Mesenchymal stem cell (in vitro differentiated cells and primary cell): ENCODE results near the gene PPEF1.

Source experiments
- DNase-seq: peaks from one replicate; pipeline ENCODE4 v3.0.0-alpha.2; 2013
- H2AFZ ChIP-seq: one replicate; pipeline ENCODE4 v1.6.1; 2013; ENCODE audit warnings: low read depth, mild to moderate bottlenecking, control low read depth, inconsistent platforms, low read length, moderate library complexity
- H2AK5ac ChIP-seq: 2 replicates; pipeline ENCODE4 v1.6.1; 2013; ENCODE audit warnings: low read length, moderate library complexity, mild to moderate bottlenecking, inconsistent platforms; ENCODE audit not compliant: severe bottlenecking
- H2BK120ac ChIP-seq: one replicate; pipeline ENCODE4 v1.6.1; 2013; ENCODE audit warnings: low read depth, mild to moderate bottlenecking, inconsistent platforms, low read length, moderate library complexity
- H2BK12ac ChIP-seq, 2 experiments: one replicate each; pipeline ENCODE4 v1.6.1; 2013; ENCODE audit warnings: inconsistent platforms in 2 of 2, low read length in 2 of 2, mild to moderate bottlenecking in 2 of 2, moderate library complexity in 2 of 2, control low read depth in 1 of 2
- H2BK15ac ChIP-seq: one replicate; pipeline ENCODE4 v1.6.1; 2013; ENCODE audit warnings: mild to moderate bottlenecking, low read depth, inconsistent platforms; ENCODE audit not compliant: poor library complexity, severe bottlenecking
- H2BK5ac ChIP-seq: 2 replicates; pipeline ENCODE4 v1.6.1; 2013; ENCODE audit warnings: low read depth, mild to moderate bottlenecking, low read length, control low read depth, inconsistent platforms; ENCODE audit not compliant: poor library complexity, severe bottlenecking
- H3K14ac ChIP-seq, 2 experiments: one replicate each; pipeline ENCODE4 v1.6.1; 2013; ENCODE audit warnings: inconsistent platforms in 2 of 2, low read length in 2 of 2, control low read depth in 1 of 2, mild to moderate bottlenecking in 1 of 2, moderate library complexity in 1 of 2
- H3K18ac ChIP-seq, 2 experiments: one replicate each; pipeline ENCODE4 v1.6.1; 2013; ENCODE audit warnings: inconsistent platforms in 2 of 2, low read length in 2 of 2, control low read depth in 1 of 2, low read depth in 1 of 2, mild to moderate bottlenecking in 1 of 2
- H3K23ac ChIP-seq, 2 experiments: one replicate each; pipeline ENCODE4 v1.6.1; 2013; ENCODE audit warnings: inconsistent platforms in 2 of 2, low read length in 2 of 2, mild to moderate bottlenecking in 2 of 2, moderate library complexity in 2 of 2, control low read depth in 1 of 2
- H3K27ac ChIP-seq: 2 replicates; pipeline ENCODE4 v1.5.1; 2013; ENCODE audit warnings: mild to moderate bottlenecking, moderate library complexity, low read length, control low read depth, inconsistent platforms; ENCODE audit not compliant: poor library complexity, severe bottlenecking
- H3K27me3 ChIP-seq, 2 experiments: 2 replicates each; pipeline versions ENCODE4 v1.6.1 to v1.7.0; 2013; ENCODE audit warnings: low read length in 2 of 2, mild to moderate bottlenecking in 2 of 2, moderate library complexity in 2 of 2, control low read depth in 1 of 2, inconsistent platforms in 1 of 2; ENCODE audit not compliant: control insufficient read depth in 1 of 2, insufficient read depth in 1 of 2
- H3K36me3 ChIP-seq, 2 experiments: 2 replicates each; pipeline versions ENCODE4 v1.6.1 to v1.7.0; 2013; ENCODE audit warnings: low read length in 2 of 2, control low read depth in 1 of 2, inconsistent platforms in 1 of 2, low read depth in 1 of 2, mild to moderate bottlenecking in 1 of 2; ENCODE audit not compliant: insufficient read depth in 2 of 2, control insufficient read depth in 1 of 2
- H3K4ac ChIP-seq, 2 experiments: one replicate each; pipeline ENCODE4 v1.6.1; 2013; ENCODE audit warnings: inconsistent platforms in 2 of 2, low read length in 2 of 2, mild to moderate bottlenecking in 2 of 2, moderate library complexity in 2 of 2, control low read depth in 1 of 2, low read depth in 1 of 2
- H3K4me1 ChIP-seq: 2 replicates; pipeline ENCODE4 v1.6.1; 2013; ENCODE audit warnings: low read depth, low read length, control low read depth; ENCODE audit not compliant: control insufficient read depth, insufficient read depth
- H3K4me2 ChIP-seq: 2 replicates; pipeline ENCODE4 v1.6.1; 2013; ENCODE audit warnings: low read length, mild to moderate bottlenecking, inconsistent platforms; ENCODE audit not compliant: poor library complexity, severe bottlenecking
- H3K4me3 ChIP-seq, 2 experiments: 2 replicates each; pipeline versions ENCODE4 v1.5.1 to v1.7.0; 2013; ENCODE audit warnings: low read length in 2 of 2, mild to moderate bottlenecking in 2 of 2, control low read depth in 1 of 2, low read depth in 1 of 2; ENCODE audit not compliant: insufficient read depth in 1 of 2
- H3K79me1 ChIP-seq: replicated peaks from 2 replicates; pipeline ENCODE4 v1.6.1; 2013; ENCODE audit warnings: mild to moderate bottlenecking, control low read depth, low read length, inconsistent platforms; ENCODE audit not compliant: poor library complexity, severe bottlenecking
- H3K9ac ChIP-seq: 2 replicates; pipeline ENCODE4 v1.7.0; 2013; ENCODE audit warnings: mild to moderate bottlenecking, low read length, moderate library complexity
- H3K9me3 ChIP-seq: 2 replicates; pipeline ENCODE4 v1.7.0; 2013; ENCODE audit warnings: mild to moderate bottlenecking, low read length; ENCODE audit not compliant: control insufficient read depth
- H4K8ac ChIP-seq: one replicate; pipeline ENCODE4 v1.6.1; 2013; ENCODE audit warnings: inconsistent platforms, mild to moderate bottlenecking, low read length, moderate library complexity
- H4K91ac ChIP-seq: one replicate; pipeline ENCODE4 v1.6.1; 2013; ENCODE audit warnings: mild to moderate bottlenecking, low read length, inconsistent platforms
- WGBS: methylation state at CpG from one replicate; pipeline ENCODE4 v1.1.7; 2013; ENCODE audit warnings: mixed read lengths; 5-methylcytosine and 5-hydroxymethylcytosine counted together

The PPEF1 gene

GRCh38 chrX:18855919-18856644 lies 148.6 kb downstream of the PPEF1 start:
- H2AK5ac ChIP-seq = no peak overlapping the region
- no peaks in the 10 kb centered on the region for H3K79me1 ChIP-seq
- no peak overlapping the region for H2BK5ac ChIP-seq
- WGBS = 29% methylated on average over 1 of the region's 1 CpG
- no peak overlapping the region for H2AFZ ChIP-seq
- peak; percentile 55 for DNase-seq
- H3K4me3 ChIP-seq = no peak overlapping the region
- no peaks in the 10 kb centered on the region for H3K9me3 ChIP-seq
- peaks cover 0 to 6% of the 10 kb centered on the region in 2 experiments for H3K27me3 ChIP-seq
- no peak overlapping the region for H2BK15ac ChIP-seq
- H2BK12ac ChIP-seq = no peak overlapping the region
- H3K27ac ChIP-seq = peak overlapping the region; percentile 4
- no peaks in the 10 kb centered on the region for H3K36me3 ChIP-seq
- H2BK120ac ChIP-seq = no peak overlapping the region
- H3K9ac ChIP-seq = no peak overlapping the region
- H4K91ac ChIP-seq = no peak overlapping the region
- H4K8ac ChIP-seq = no peak overlapping the region
- H3K23ac ChIP-seq = no peak overlapping the region
- no peaks in the 10 kb centered on the region for H3K4me1 ChIP-seq
- no peak overlapping the region for H3K4ac ChIP-seq
- no peak overlapping the region for H3K14ac ChIP-seq
- H3K18ac ChIP-seq = no peak overlapping the region
- H3K4me2 ChIP-seq = no peak overlapping the region

GRCh38 chrX:18856645-18856997 lies 149.2 kb downstream of the PPEF1 start:
- Histone ChIP-seq H3K18ac (no peak overlapping the region), H4K91ac (no peak overlapping the region), H3K4me1 (no peaks in the 10 kb centered on the region), H2BK5ac (no peak overlapping the region), H2AFZ (no peak overlapping the region), H3K4ac (no peak overlapping the region), H3K14ac (no peak overlapping the region), H3K4me3 (no peak overlapping the region), H4K8ac (no peak overlapping the region), H2BK12ac (no peak overlapping the region), H3K79me1 (no peaks in the 10 kb centered on the region), H3K4me2 (no peak overlapping the region), H3K27me3 (peaks cover 0 to 8% of the 10 kb centered on the region in 2 experiments), H2BK120ac (no peak overlapping the region), H3K27ac (no peak overlapping the region), H3K23ac (no peak overlapping the region), H3K9me3 (no peaks in the 10 kb centered on the region), H2AK5ac (no peak overlapping the region), H3K36me3 (no peaks in the 10 kb centered on the region), H2BK15ac (no peak overlapping the region), H3K9ac (no peak overlapping the region)
- DNase-seq = no peak
- WGBS = no CpG with 5 or more reads among the region's 1 CpG

- no peak overlapping the region for H2AFZ ChIP-seq
- H3K79me1 ChIP-seq = no peaks in the 10 kb centered on the region
- no peak overlapping the region for H3K14ac ChIP-seq
- H3K4me1 ChIP-seq = no peaks in the 10 kb centered on the region
- no peak overlapping the region for H3K27ac ChIP-seq
- no peak overlapping the region for H3K4ac ChIP-seq
- H2AK5ac ChIP-seq = no peak overlapping the region
- H3K23ac ChIP-seq = no peak overlapping the region
- H4K8ac ChIP-seq = no peak overlapping the region
- H3K9ac ChIP-seq = no peak overlapping the region
- no peak overlapping the region for H4K91ac ChIP-seq
- no peaks in the 10 kb centered on the region for H3K9me3 ChIP-seq
- WGBS = 25% methylated on average over 5 of the region's 5 CpGs
- H2BK12ac ChIP-seq = no peak overlapping the region
- peak; percentile 28 for DNase-seq
- no peak overlapping the region for H2BK120ac ChIP-seq
- no peak overlapping the region for H2BK5ac ChIP-seq
- no peak overlapping the region for H3K4me3 ChIP-seq
- H3K18ac ChIP-seq = no peak overlapping the region
- no peak overlapping the region for H2BK15ac ChIP-seq
- H3K27me3 ChIP-seq = peaks cover 0 to 13% of the 10 kb centered on the region in 2 experiments
- H3K36me3 ChIP-seq = no peaks in the 10 kb centered on the region
- H3K4me2 ChIP-seq = no peak overlapping the region
Measured at GRCh38 chrX:18861511-18861910, 154.1 kb downstream of the PPEF1 start.

- no peak overlapping the region for H4K8ac ChIP-seq
- 90% methylated on average over 5 of the region's 15 CpGs for WGBS
- H3K79me1 ChIP-seq = no peaks in the 10 kb centered on the region
- no peak overlapping the region for H3K4ac ChIP-seq
- no peak overlapping the region for H3K18ac ChIP-seq
- no peak overlapping the region for H3K4me2 ChIP-seq
- H3K27me3 ChIP-seq = peaks cover 0 to 25% of the 10 kb centered on the region in 2 experiments
- no peak overlapping the region for H2BK12ac ChIP-seq
- H2BK15ac ChIP-seq = no peak overlapping the region
- H2AK5ac ChIP-seq = no peak overlapping the region
- no peak overlapping the region for H4K91ac ChIP-seq
- H2AFZ ChIP-seq = no peak overlapping the region
- H3K14ac ChIP-seq = no peak overlapping the region
- no peak overlapping the region for H3K4me3 ChIP-seq
- H2BK120ac ChIP-seq = no peak overlapping the region
- DNase-seq = no peak
- H3K9ac ChIP-seq = no peak overlapping the region
- H3K4me1 ChIP-seq = no peaks in the 10 kb centered on the region
- no peaks in the 10 kb centered on the region for H3K9me3 ChIP-seq
- H3K23ac ChIP-seq = no peak overlapping the region
- H3K27ac ChIP-seq = no peak overlapping the region
- H3K36me3 ChIP-seq = no peaks in the 10 kb centered on the region
- H2BK5ac ChIP-seq = no peak overlapping the region
Measured at GRCh38 chrX:18864390-18864920, 157.0 kb downstream of the PPEF1 start.
